Stomach smooth muscle (tissue), 2 donors: ENCODE results near the gene DMWD.

Experiments
- H3K27ac ChIP-seq: one replicate; pipeline ENCODE4 v1.7.0; 2013; ENCODE audit warnings: mild to moderate bottlenecking, low read length, inconsistent platforms
- H3K27me3 ChIP-seq, 2 donors: one replicate each; pipeline ENCODE4 v1.7.0; 2013; ENCODE audit warnings: low read length in 2 of 2; ENCODE audit not compliant: insufficient read depth in 2 of 2, control insufficient read depth in 1 of 2
- H3K36me3 ChIP-seq, 2 donors: one replicate each; pipeline ENCODE4 v1.7.0; 2013; ENCODE audit warnings: low read length in 2 of 2; ENCODE audit not compliant: control insufficient read depth in 2 of 2, insufficient read depth in 2 of 2
- H3K4me1 ChIP-seq: one replicate; pipeline ENCODE4 v1.7.0; 2013; ENCODE audit warnings: low read length; ENCODE audit not compliant: control insufficient read depth, insufficient read depth
- H3K4me3 ChIP-seq, 2 donors: one replicate each; pipeline ENCODE4 v1.7.0; 2013; ENCODE audit warnings: low read length in 2 of 2
- H3K9ac ChIP-seq, 2 donors: one replicate each; pipeline ENCODE4 v1.7.0; 2013; ENCODE audit warnings: low read length in 2 of 2, mild to moderate bottlenecking in 1 of 2
- H3K9me3 ChIP-seq, 2 donors: one replicate each; pipeline ENCODE4 v1.7.0; 2013; ENCODE audit warnings: low read length in 2 of 2; ENCODE audit not compliant: control insufficient read depth in 2 of 2
- donor health status: healthy.
- donor health status: Pancreatic carcinoma.

DMWD gene

GRCh38 chr19:45816236-45817009 is 23.8 kb upstream of the DMWD start:
- no peak overlapping the region for H3K4me3 ChIP-seq
- peaks cover 9 to 16% of the 10 kb centered on the region in 2 donors for H3K27me3 ChIP-seq
- no peak overlapping the region for H3K27ac ChIP-seq
- H3K9me3 ChIP-seq, result no peaks in the 10 kb centered on the region
- H3K4me1 ChIP-seq, result peaks cover 7% of the 10 kb centered on the region
- H3K36me3 ChIP-seq, result peaks cover 8 to 9% of the 10 kb centered on the region in 2 donors
- no peak overlapping the region for H3K9ac ChIP-seq

DNA sequence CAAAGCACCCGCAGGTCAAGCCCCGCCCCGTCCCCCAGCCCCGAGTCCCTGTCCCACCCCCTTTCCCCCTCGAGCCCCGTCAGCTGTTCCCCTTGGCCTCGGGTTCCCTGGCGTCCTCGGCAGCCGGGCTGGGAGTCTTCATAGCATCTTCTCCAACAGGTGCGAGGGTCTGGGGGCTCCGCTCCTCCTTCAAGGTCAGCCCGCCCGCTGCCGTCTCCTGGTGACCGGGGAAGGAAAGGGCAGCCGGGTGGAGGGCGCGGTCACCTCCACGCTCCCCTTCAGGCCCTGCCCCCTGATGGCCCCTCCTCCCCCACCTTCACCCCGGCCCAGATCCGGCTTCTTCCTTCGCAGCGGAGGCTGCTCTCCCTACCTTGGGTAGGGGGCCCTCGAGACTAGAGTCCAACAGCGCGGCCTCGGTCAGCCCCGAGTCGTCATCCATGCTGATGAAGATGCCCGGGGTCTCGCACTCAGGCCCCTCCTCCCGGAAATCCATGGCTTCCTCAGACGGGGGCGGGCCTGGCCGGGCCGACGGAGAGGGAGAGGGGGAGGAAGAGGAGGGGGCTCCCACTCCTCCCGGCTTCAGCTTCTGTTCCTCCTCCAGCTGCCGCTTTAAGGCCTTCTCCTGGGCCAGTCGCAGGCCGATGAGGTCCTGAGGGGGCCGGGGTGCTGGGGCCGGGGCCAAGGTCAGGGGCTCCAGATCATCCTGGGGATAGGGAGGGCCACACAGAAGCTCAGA is 23.0 kb upstream of the DMWD start:
- Histone ChIP-seq H3K27me3 (peaks cover 9 to 16% of the 10 kb centered on the region in 2 donors), H3K4me3 (peak overlapping the region in 1 of 2 donors; percentile 49), H3K9me3 (no peaks in the 10 kb centered on the region), H3K9ac (no peak overlapping the region), H3K27ac (no peak overlapping the region), H3K4me1 (peaks cover 7% of the 10 kb centered on the region), H3K36me3 (peaks cover 5 to 6% of the 10 kb centered on the region in 2 donors)

DNA sequence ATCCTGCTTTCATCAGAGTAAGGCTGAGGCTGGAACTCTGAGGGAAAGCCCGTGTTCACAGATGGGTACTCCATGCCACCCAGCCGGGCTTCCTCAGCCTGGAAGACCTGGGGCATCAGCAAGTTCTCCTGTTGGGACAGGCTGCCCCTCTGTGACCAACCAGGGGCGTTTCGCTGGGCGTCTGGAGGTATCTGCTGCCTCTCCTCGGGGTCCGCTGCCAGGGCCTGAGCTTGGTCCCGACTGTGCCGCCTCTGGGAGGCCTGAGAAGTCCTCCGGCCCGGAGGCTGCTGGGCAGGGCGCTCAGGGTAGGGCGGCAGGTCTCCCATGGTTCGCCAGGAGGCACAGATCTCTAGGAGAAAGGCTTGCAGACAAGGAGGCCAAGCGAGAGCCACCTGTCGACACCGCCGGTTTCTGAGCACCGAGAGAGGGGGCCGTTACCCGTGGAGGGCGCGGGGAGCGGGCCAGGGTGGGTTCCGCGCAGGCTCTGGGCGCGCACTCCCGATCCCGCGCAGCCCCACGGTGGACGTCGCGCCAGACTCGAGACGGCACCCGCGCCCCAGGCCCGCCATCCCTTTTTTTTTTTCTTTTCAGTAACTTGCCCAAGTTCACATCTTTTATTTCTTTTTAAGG is 22.3 kb upstream of the DMWD start, which contains the start of gene RSPH6A:
Gene RSPH6A (minus strand): TSS at position 458 of the 630 bp plus-strand sequence. CDS start 132 bp downstream, at position 326.
- H3K27ac ChIP-seq, result no peak within 1 kb of the TSS
- H3K9ac ChIP-seq, result no peak within 1 kb of the TSS
- H3K36me3 ChIP-seq, result peaks cover 0 to 4% of the 10 kb centered on the region in 2 donors
- peak within 1 kb of the TSS in 1 of 2 donors; percentile 49 for H3K4me3 ChIP-seq
- H3K9me3 ChIP-seq, result no peaks in the 10 kb centered on the region
- H3K27me3 ChIP-seq, result peaks cover 9 to 16% of the 10 kb centered on the region in 2 donors
- peaks cover 7% of the 10 kb centered on the region for H3K4me1 ChIP-seq

DNA sequence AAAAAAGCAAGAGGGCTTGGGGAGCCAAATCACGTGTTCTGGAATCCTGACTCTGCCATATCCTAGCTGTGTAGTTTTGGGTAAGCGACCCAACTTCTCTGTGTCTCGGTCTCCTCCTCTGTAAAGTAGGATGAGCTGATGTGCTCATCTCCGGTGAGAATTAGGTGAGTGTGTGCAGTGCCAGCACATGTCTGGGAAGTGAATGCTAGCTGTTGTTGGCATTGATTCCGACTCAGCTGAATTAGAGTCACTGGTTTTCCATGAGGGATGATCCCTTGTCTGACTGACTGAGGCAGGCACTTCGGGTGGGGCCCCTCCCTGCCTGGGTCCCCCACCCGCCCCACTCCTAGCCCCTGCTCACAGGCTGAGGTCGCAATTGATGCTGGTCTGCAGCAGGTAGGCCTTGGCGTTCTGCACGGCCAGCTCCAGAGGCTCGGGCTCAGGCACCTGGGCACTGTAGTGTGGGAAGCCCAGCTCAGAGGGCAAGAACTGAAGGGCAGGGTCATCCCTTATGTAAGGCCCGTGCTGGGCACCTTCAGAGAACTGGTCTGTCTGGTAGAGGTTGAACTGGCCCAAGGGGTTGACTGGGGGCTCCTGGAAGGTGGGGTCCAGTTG is 21.6 kb upstream of the DMWD start:
- H3K4me1 ChIP-seq, result peaks cover 7% of the 10 kb centered on the region
- H3K4me3 ChIP-seq, result no peak overlapping the region

GRCh38 chr19:45812297-45812696 is 19.7 kb upstream of the DMWD start:
- Histone ChIP-seq H3K36me3 (no peaks in the 10 kb centered on the region), H3K27ac (no peak overlapping the region), H3K4me3 (no peak overlapping the region), H3K4me1 (peaks cover 3% of the 10 kb centered on the region), H3K27me3 (peaks cover 9 to 16% of the 10 kb centered on the region in 2 donors), H3K9ac (no peak overlapping the region), H3K9me3 (no peaks in the 10 kb centered on the region)

More for the DNA sequence above, 21.6 kb upstream of the DMWD start:
- no peak overlapping the region for H3K9ac ChIP-seq
- H3K36me3 ChIP-seq, result no peaks in the 10 kb centered on the region
- H3K27me3 ChIP-seq, result peaks cover 9 to 16% of the 10 kb centered on the region in 2 donors
- H3K27ac ChIP-seq, result no peak overlapping the region
- H3K9me3 ChIP-seq, result no peaks in the 10 kb centered on the region

DNA sequence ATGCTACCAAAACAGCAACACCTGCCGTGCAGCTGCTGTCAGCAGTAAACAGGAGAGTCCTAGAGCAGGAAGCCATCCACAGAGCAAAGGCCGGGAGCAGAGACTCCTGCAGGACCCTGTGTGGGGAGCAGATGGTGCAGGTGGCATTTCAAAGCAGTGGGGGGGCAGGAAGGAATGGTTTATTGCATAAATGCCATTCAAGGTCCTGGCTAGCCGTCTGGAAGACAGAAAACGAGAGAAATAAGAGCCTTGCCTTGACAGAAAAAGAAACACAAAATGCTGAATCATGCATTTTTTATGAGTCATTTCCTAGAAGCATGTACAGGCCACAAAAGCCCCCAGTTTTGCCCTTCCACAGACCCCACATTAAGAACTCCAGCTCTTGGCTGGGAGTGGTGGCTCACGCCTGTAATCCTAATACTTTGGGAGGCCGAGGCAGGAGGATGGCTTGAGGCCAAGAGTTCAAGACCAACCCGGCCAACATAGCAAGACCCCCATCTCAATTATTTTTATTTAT is 17.1 kb upstream of the DMWD start:
- no peaks in the 10 kb centered on the region for H3K4me1 ChIP-seq
- no peaks in the 10 kb centered on the region for H3K36me3 ChIP-seq
- H3K9me3 ChIP-seq, result no peaks in the 10 kb centered on the region
- H3K9ac ChIP-seq, result no peak overlapping the region
- H3K4me3 ChIP-seq, result no peak overlapping the region
- H3K27ac ChIP-seq, result no peak overlapping the region
- H3K27me3 ChIP-seq, result peaks cover 6 to 9% of the 10 kb centered on the region in 2 donors

DNA sequence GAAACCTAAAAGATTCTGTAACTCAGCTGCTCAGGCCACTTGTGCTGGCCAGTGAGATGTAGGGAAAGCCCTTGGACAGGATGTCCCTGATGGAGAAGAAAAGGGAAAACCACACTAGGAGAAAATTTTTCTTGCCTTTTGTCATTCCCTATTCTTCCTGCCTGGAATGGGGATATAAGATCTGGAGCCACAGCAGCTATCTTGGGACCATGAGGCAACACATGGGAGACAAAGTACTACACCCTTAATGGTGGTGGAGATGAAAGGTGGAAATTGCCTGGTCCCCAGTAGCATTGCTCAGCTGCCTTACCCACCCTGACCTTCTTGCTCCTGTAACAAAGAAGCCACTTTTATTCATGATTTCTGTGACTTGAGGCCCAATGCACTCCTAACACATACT is 13.1 kb upstream of the DMWD start:
- H3K4me1 ChIP-seq, result no peaks in the 10 kb centered on the region
- H3K27ac ChIP-seq, result no peak overlapping the region
- H3K4me3 ChIP-seq, result no peak overlapping the region
- H3K27me3 ChIP-seq, result peaks cover 0 to 3% of the 10 kb centered on the region in 2 donors
- no peak overlapping the region for H3K9ac ChIP-seq
- no peaks in the 10 kb centered on the region for H3K9me3 ChIP-seq
- H3K36me3 ChIP-seq, result no peaks in the 10 kb centered on the region

DNA sequence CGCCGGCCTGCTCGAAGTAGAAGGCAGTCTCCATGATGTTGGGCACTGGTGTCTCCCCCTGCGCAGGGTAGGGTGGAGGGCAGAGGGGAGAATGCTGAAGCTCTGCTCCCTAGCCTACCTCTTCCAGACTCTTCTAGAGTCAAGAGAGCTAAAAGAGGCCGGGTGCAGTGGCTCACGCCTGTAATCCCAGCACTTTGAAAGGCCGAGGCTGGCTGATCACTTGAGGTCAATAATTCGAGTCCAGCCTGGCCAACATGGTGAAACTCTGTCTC is 12.2 kb upstream of the DMWD start:
- no peaks in the 10 kb centered on the region for H3K4me1 ChIP-seq
- no peaks in the 10 kb centered on the region for H3K36me3 ChIP-seq
- H3K27ac ChIP-seq, result no peak overlapping the region
- H3K9ac ChIP-seq, result no peak overlapping the region
- H3K9me3 ChIP-seq, result no peaks in the 10 kb centered on the region
- H3K27me3 ChIP-seq, result peaks cover 0 to 3% of the 10 kb centered on the region in 2 donors
- no peak overlapping the region for H3K4me3 ChIP-seq

- no peak overlapping the region for H3K27ac ChIP-seq
Observed at GRCh38 chr19:45804140-45804958, 11.7 kb upstream of the DMWD start.

More at GRCh38 chr19:45804140-45804958, 11.7 kb upstream of the DMWD start:
- H3K9ac ChIP-seq, result no peak overlapping the region
- H3K36me3 ChIP-seq, result no peaks in the 10 kb centered on the region
- H3K9me3 ChIP-seq, result no peaks in the 10 kb centered on the region
- peaks cover under 1% of the 10 kb centered on the region for H3K4me1 ChIP-seq
- no peak overlapping the region for H3K4me3 ChIP-seq
- peaks cover 0 to 3% of the 10 kb centered on the region in 2 donors for H3K27me3 ChIP-seq
